Heart right ventricle (tissue), 16 donors: Measurements from ENCODE around the gene OR13J1. TPM values are rescaled to one million over a fixed set of nuclear protein-coding genes. Genes with fewer than 3 reads are reported as not detected.
"Not testable (repeated sequence)": the region's sequence is repeated elsewhere in the genome, so short reads cannot be mapped to it uniquely, and the experiment has no call there.

Source experiments
- ATAC-seq, 8 donors: fragments of 200-7000 bp; cut with Tn5 transposase; one replicate each; pipeline ENCODE4 v1.9.1; 2020; ENCODE audit warnings: mild to moderate bottlenecking in 8 of 8, moderate library complexity in 8 of 8, moderate number of reproducible peaks in 1 of 8
- DNase-seq, 2 donors: peaks; one replicate each; pipeline ENCODE4 v3.0.0-alpha.2; 2020
- H3K27ac ChIP-seq, 10 donors: fragments of 200-600 bp; sonication (generic) in 2 of 10; one replicate each; pipeline versions ENCODE4 v1.5.0 to v1.8.0; 2020 to 2022; ENCODE audit warnings: mild to moderate bottlenecking in 3 of 10
- H3K27me3 ChIP-seq, 7 donors: fragments of 200-600 bp; one replicate each; pipeline ENCODE4 v1.8.0; 2021 to 2022; ENCODE audit warnings: mild to moderate bottlenecking in 2 of 7
- H3K36me3 ChIP-seq, 9 donors: fragments of 200-600 bp; sonication (generic) in 1 of 9; one replicate each; pipeline versions ENCODE4 v1.5.0 to v1.8.0; 2020 to 2022; ENCODE audit warnings: mild to moderate bottlenecking in 2 of 9
- H3K4me1 ChIP-seq, 9 donors: fragments of 200-600 bp; sonication (generic) in 1 of 9; one replicate each; pipeline versions ENCODE4 v1.5.0 to v1.8.0; 2020 to 2022; ENCODE audit warnings: mild to moderate bottlenecking in 4 of 9
- H3K4me3 ChIP-seq, 10 donors: fragments of 200-600 bp; sonication (generic) in 2 of 10; one replicate each; pipeline versions ENCODE4 v1.5.0 to v1.8.0; 2020 to 2022; ENCODE audit warnings: mild to moderate bottlenecking in 7 of 10, moderate library complexity in 2 of 10
- H3K9me3 ChIP-seq, 11 donors: fragments of 200-600 bp in 10 of 11; sonication (generic) in 2 of 11; one replicate each; pipeline versions ENCODE4 v1.5.0 to v1.8.0; 2013 to 2022; ENCODE audit warnings: mild to moderate bottlenecking in 2 of 11, control low read depth in 1 of 11, moderate library complexity in 1 of 11
- CTCF ChIP-seq, 9 donors: fragments of 200-600 bp; sonication (generic) in 2 of 9; IDR thresholded peaks; one replicate each; pipeline versions ENCODE4 v1.5.0 to v1.8.0; 2021 to 2022; ENCODE audit warnings: antibody characterized with exemption in 9 of 9, mild to moderate bottlenecking in 5 of 9, moderate library complexity in 1 of 9
- WGBS, 2 donors: extraction: QIAGEN DNeasy Blood & Tissue Kit; methylation state at CpG; one replicate each; pipeline ENCODE4 v1.1.7; 2013; ENCODE audit warnings: inconsistent platforms in 1 of 2; 5-methylcytosine and 5-hydroxymethylcytosine counted together
- intact Hi-C, 10 donors: fragments of 100-400 bp; cut with DNase I; formaldehyde crosslinking; loops; one replicate each; pipeline versions ENCODE4 v1.11.1 to v1.14.2; 2022
- polyA plus RNA-seq, 2 donors: library from polyadenylated mRNA; stranded (reverse); fragments of 200-250 nt; gene quantifications; one replicate each; pipeline ENCODE4 v1.2.3, GENCODE V29; 2013
- total RNA-seq, 10 donors: library from RNA; stranded (reverse); fragmentation: NEBNext Ultra II Directional in 3 of 10; extraction: Animal tissue kit (Norgen Biotek cat#: 25700) in 3 of 10; gene quantifications; one replicate each; pipeline versions ENCODE4 v1.2.1 to v1.2.4, GENCODE V29; 2021 to 2023
- donor health status: Arrhythmogenic right ventricular cardiomyopathy.
- donor health status: ischemic (EF 13 %, LVEDD 7.1; RV severe dilation, severe dysfunction).
- donor health status: healthy with polysubstance abuse.
- donor health status: DM: no; HTN: yes; CAD: no.
- donor health status: DM: no; HTN: no; CAD: no.
- donor health status: ischemic (EF 25% LVEDD 6.9; RV normal size, moderate dysfunction).
- donor health status: ischemic (EF 25% LVEDD 5.7; RV mildly dilated, moderate dysfunction).
- donor health status: healthy.
- donor health status: DM: yes; HTN: yes; CAD: no.
- donor health status: Ischemic cardiomyopathy.
- donor health status: ischemic (EF 35%, LVEDD 5.7; RV mildly dilated, moderate dysfunction).
- donor health status: nonischemic (EF 11% LVEDD 7.7; RV severe dilation, severe dysfunction).
- donor health status: DM: yes; HTN: yes; CAD: no.
- donor health status: PGD.
- donor health status: ischemic (EF 29% LVEDD 5.4; RV normal size, mild dysfunction).
- donor health status: nonischemic (EF 23%, LVEDD 6.1; RV moderate dilation, normal function).

The OR13J1 gene
- total and polyA plus RNA-seq, 12 donors: not detected

GRCh38 chr9:35892051-35892450, 21.9 kb upstream of the OR13J1 start:
- Histone ChIP-seq H3K36me3 (no peaks in the 10 kb centered on the region), H3K4me1 (peaks cover 0 to 3% (median 0%) of the 10 kb centered on the region in 9 donors), H3K9me3 (no peaks in the 10 kb centered on the region), H3K27me3 (peaks cover 0 to 12% (median 3%) of the 10 kb centered on the region in 7 donors), H3K4me3 (no peak overlapping the region), H3K27ac (no peak overlapping the region)
- no peak for TF ChIP-seq CTCF (IDR thresholded peaks at IDR 0.05)
- no peak for DNase-seq
- intact Hi-C loops: no loop called here
- no peak for ATAC-seq
- WGBS, 2 donors: 74 to 82% methylated on average over 1 of the region's 1 CpG

GRCh38 chr9:35891646-35892045, 21.4 kb upstream of the OR13J1 start:
- H3K27me3 ChIP-seq: peaks cover 0 to 12% (median 3%) of the 10 kb centered on the region in 7 donors
- intact Hi-C loops: no loop called here
- H3K9me3 ChIP-seq: no peaks in the 10 kb centered on the region
- peaks cover 0 to 3% (median 0%) of the 10 kb centered on the region in 9 donors for H3K4me1 ChIP-seq
- no peak overlapping the region for H3K4me3 ChIP-seq
- ATAC-seq (no peak), DNase-seq (no peak)
- no peak for TF ChIP-seq CTCF (IDR thresholded peaks at IDR 0.05)
- 87 to 90% methylated on average over 3 of the region's 3 CpGs for WGBS, 2 donors
- H3K27ac ChIP-seq: no peak overlapping the region
- no peaks in the 10 kb centered on the region for H3K36me3 ChIP-seq

GRCh38 chr9:35884908-35885307, 14.7 kb upstream of the OR13J1 start:
- not testable (repeated sequence) for H3K9me3 ChIP-seq, H3K27ac ChIP-seq, DNase-seq, H3K4me3 ChIP-seq, H3K36me3 ChIP-seq, H3K4me1 ChIP-seq, H3K27me3 ChIP-seq, ATAC-seq
- WGBS, 2 donors: 80 to 85% methylated on average over 3 of the region's 3 CpGs
- intact Hi-C loops: loop anchor here in 5 of 10 donors (5.0 to 10.0 kb wide), 4 partner anchors 33 to 240 kb away; partner anchors contain the start of genes FAM221B (in 4 of the 5), TMEM8B (in 4 of the 5), CCDC107 (in 1 of the 5) and RMRP (in 1 of the 5)

- no peak for TF ChIP-seq CTCF (IDR thresholded peaks at IDR 0.05)
- Histone ChIP-seq H3K27ac (no peak overlapping the region), H3K4me3 (no peak overlapping the region), H3K9me3 (peaks cover 0 to under 1% (median 0%) of the 10 kb centered on the region in 11 donors), H3K4me1 (no peaks in the 10 kb centered on the region), H3K36me3 (no peaks in the 10 kb centered on the region), H3K27me3 (peaks cover 0 to 9% (median 0%) of the 10 kb centered on the region in 7 donors)
- DNase-seq: no peak
- 64 to 68% methylated on average over 3 of the region's 3 CpGs for WGBS, 2 donors
- no peak for ATAC-seq
- intact Hi-C loops: loop anchor here (1.0 to 10.0 kb wide), 9 partner anchors 54 to 238 kb away; partner anchors contain the start of genes FAM221B (in 6 of the 10), TMEM8B (in 6 of the 10), NPR2 (in 5 of the 10) and CCDC107 (in 1 of the 10)
These were observed 12.8 kb upstream of the OR13J1 start for GRCh38 chr9:35882996-35883395.

GRCh38 chr9:35882263-35882848, 12.2 kb upstream of the OR13J1 start:
- Histone ChIP-seq H3K36me3 (no peaks in the 10 kb centered on the region), H3K4me3 (no peak overlapping the region), H3K4me1 (no peaks in the 10 kb centered on the region), H3K27me3 (peaks cover 0 to 9% (median 0%) of the 10 kb centered on the region in 7 donors), H3K27ac (no peak overlapping the region), H3K9me3 (peaks cover 0 to 7% (median 0%) of the 10 kb centered on the region in 11 donors)
- TF ChIP-seq CTCF (IDR thresholded peaks at IDR 0.05): peak; percentile 89 to 100 (median 98)
- intact Hi-C loops: loop anchor here (1.0 to 10.0 kb wide), 9 partner anchors 54 to 238 kb away; partner anchors contain the start of genes FAM221B (in 6 of the 10), TMEM8B (in 6 of the 10), NPR2 (in 5 of the 10) and CCDC107 (in 1 of the 10)
- WGBS, 2 donors: 1 to 2% methylated on average over 4 of the region's 4 CpGs
- DNase-seq: peak; percentile 84 to 87
- peak in 7 of 8 donors; percentile 81 to 92 (median 85) for ATAC-seq
